Measurements from ENCODE around the gene TPPP.
A peak's percentile ranks its signal among the peaks of the same experiment; 100 is the strongest.

The TPPP gene

DNA sequence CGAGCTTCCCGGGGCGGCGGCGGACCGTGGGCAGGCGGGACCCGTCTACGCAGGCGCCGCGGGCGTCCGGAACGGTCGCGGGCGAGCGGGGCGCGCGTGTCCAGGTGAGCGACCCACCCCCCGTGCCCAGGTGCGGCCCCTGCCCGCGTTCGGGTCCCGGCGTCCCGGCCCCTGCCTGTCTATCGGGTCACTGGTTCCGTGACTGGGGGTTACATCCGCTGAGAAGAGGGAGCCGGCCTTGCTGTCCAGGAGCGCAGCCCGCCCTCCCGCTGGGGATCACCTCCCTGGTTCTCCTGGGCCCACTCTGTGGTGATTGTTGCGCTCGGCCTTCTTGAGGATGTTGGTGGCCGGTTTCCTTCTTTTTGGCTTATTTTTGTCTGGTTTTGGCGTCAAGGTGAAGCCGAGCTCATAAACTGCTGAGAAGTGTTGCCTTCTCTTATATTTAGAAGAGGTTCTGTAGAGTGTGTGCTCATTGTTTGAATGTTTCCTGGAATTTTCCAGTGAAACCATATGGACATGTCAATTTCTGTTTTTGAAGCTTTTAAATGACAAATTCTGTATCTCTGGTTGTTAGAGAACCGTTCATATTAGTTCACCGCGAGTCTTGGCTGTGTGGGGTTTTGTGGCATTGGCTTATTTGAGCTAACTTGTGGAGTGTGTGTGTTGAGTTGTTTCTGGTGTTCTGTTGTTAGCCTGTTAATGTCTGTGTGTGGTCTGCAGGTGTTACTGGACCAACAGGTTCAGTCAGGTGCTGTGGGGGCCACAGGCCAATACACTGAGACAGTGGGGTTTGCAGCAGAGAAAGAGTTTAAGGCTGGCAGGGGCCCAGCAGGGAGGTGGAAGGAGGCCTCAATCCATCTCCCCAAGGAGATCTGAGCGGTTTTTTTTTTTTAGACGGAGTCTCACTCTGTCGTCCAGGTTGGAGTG lies 80.4 kb downstream of the TPPP start:
- TF ChIP-seq, protein P1, sequence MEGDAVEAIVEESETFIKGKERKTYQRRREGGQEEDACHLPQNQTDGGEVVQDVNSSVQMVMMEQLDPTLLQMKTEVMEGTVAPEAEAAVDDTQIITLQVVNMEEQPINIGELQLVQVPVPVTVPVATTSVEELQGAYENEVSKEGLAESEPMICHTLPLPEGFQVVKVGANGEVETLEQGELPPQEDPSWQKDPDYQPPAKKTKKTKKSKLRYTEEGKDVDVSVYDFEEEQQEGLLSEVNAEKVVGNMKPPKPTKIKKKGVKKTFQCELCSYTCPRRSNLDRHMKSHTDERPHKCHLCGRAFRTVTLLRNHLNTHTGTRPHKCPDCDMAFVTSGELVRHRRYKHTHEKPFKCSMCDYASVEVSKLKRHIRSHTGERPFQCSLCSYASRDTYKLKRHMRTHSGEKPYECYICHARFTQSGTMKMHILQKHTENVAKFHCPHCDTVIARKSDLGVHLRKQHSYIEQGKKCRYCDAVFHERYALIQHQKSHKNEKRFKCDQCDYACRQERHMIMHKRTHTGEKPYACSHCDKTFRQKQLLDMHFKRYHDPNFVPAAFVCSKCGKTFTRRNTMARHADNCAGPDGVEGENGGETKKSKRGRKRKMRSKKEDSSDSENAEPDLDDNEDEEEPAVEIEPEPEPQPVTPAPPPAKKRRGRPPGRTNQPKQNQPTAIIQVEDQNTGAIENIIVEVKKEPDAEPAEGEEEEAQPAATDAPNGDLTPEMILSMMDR (IDR thresholded peaks at IDR 0.05; ENCODE audit: insufficient read depth, low read depth, low read length, missing control alignments): no peak
- DNase-seq (ENCODE audit: low read depth): peak; percentile 34
- H3K4me3 ChIP-seq (ENCODE audit: low read length): peak overlapping the region; percentile 70

DNA sequence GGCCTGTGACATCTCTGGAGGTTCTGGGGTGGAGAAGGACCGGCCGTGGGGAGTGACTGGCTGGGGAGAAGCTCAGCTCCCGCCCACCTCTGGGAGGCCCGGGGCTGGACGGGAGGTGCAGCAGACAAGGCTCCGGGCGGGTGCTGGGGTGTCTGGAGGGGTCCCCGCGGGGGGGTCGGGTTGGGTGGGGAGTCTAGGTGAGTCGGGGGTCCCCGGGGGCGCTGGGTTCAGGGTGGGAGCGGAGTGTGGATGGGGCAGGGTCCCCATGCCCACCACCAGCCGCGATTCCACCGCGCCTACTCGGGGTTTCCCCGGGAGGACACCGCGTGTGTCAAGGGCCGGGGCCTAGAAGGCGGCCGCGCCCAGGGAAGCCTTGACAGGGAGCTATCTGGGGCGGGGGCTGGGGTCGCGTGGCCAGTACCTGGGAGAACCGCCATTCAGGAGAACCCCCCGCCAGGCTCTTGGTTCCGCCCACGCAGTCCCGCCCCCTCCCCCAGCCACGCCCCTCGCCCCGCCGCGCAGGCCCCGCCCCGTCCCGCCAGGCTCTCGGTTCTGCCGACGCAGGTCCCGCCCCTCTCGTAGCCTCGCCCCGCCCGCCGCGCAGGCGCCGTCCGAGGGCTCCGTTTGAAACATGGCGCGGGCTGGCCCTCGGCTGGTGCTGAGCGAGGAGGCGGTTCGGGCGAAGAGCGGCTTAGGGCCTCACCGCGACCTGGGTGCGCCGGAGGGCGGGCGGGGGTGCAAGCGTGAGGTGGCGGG lies 81.2 kb downstream of the TPPP start, which contains the start of gene CEP72:
Gene CEP72 (plus strand): TSS at position 610 of the 756 bp plus-strand sequence. CDS start 22 bp downstream, at position 632.
- peak; percentile 90 for DNase-seq (ENCODE audit: low read depth)
- peak within 1 kb of the TSS; percentile 70 for H3K4me3 ChIP-seq (ENCODE audit: low read length)
- TF ChIP-seq, protein P1 (IDR thresholded peaks at IDR 0.05; ENCODE audit: insufficient read depth, low read depth, low read length, missing control alignments): no peak

DNA sequence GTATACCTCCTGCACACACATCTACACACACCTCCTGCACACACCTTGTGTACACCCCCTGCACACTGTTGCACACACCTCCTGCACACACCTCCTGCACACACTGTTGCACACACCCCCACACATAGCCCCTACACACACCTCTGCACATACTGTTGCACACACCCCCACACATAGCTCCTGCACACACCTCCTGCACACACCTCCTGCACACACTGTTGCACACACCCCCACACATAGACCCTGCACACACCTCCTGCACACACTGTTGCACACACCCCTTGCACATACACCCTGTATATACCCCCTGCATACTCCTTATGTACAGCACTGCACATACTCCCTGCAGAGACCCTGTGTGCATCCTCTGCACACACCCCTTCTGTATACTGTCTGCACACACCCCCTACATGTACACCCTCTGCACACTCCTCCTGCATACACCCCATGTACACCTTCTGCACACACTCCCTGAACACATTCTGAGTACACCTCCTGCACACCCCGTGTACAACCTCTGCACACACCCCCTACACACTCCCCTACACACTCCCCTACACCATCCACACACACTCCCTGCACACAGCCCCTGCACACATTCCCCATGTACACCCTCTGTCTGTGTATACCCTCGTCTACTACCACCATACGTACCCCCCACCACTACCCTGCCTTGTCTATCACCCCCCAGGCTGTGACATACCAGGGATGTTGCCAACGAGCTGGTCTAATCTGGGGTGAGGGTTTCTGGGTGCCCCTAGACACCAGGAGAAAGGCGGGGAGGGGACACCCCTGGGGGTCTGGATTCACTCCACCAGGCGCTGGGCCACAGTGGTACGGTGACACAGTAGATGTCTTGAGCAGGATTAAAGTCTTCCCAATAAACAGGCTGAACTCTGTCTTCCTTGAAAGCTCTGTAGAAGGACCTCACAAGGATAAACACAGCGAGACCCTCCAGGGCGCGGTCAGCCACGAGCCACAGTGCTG lies 82.1 kb downstream of the TPPP start:
- DNase-seq (ENCODE audit: low read depth): no peak
- TF ChIP-seq, protein P1 (IDR thresholded peaks at IDR 0.05; ENCODE audit: insufficient read depth, low read depth, low read length, missing control alignments): no peak
- H3K4me3 ChIP-seq (ENCODE audit: low read length): peak overlapping the region; percentile 70

DNA sequence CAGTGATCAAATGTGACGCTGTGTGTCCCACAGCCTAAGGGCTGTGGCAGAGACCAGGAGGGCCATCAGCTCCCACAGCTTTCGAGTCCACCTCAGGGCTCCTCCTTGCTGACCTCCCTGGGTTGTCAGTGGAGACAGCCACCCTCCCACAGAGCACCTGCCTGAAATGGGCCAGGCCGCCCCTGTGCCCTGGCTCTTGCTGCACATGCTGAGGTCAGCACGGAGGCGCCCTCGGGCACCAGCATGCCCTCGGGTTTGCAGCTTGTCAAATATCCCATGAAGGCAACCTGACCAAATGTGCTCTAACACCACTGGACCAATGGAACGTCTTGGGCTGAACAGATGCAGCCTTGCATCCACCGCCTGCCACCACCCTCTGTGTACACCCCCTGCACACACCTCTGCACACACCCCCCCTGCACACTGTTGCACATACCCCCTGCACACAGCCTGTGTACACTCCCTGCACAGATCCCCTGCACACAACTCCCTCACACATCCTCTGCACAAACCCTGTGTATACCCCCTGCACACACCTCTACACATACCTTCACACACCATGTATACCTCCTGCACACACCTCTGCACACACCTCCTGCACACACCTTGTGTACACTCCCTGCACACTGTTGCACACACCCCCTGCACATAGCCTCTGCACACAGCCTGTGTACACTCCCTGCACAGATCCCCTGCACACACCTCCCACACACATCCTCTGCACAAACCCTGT lies 83.0 kb downstream of the TPPP start:
- DNase-seq (ENCODE audit: low read depth): no peak
- TF ChIP-seq, protein P1 (IDR thresholded peaks at IDR 0.05; ENCODE audit: insufficient read depth, low read depth, low read length, missing control alignments): no peak
- H3K4me3 ChIP-seq (ENCODE audit: low read length): no peak overlapping the region

All from epithelial cell of esophagus (primary cell).